ENCODE data around the gene COL9A2. TPM values are rescaled to one million over a fixed set of nuclear protein-coding genes. Genes with fewer than 3 reads are reported as not detected.

Gene COL9A2
- total RNA-seq, 2 experiments from 2014 or later: 2.4 to 3.0 TPM

GRCh38 chr1:40267767-40268187, 49.3 kb downstream of the COL9A2 start:
- Mint-ChIP-seq H3K4me3 (no peak overlapping the region), H3K9me3 (no peaks in the 10 kb centered on the region), H3K27me3 (no peaks in the 10 kb centered on the region), H3K4me1 (ENCODE audit: low read depth) (peaks cover 9% of the 10 kb centered on the region), H3K36me3 (ENCODE audit: low read depth) (peaks cover 70% of the 10 kb centered on the region), H3K27ac (no peak overlapping the region)
- Histone ChIP-seq H3K36me3 (ENCODE audit: insufficient read depth, low read length) (peaks cover 82% of the 10 kb centered on the region), H3K27me3 (ENCODE audit: control insufficient read depth in 1 of 2, insufficient read depth in 2 of 2, low read length in 2 of 2) (no peaks in the 10 kb centered on the region), H3K9me3 (ENCODE audit: control insufficient read depth in 1 of 2, insufficient read depth in 1 of 2, low read length in 2 of 2) (no peaks in the 10 kb centered on the region), H3K4me1 (ENCODE audit: insufficient read depth, low read length) (peaks cover 5% of the 10 kb centered on the region), H3K4me3 (ENCODE audit: low read length) (no peak overlapping the region), H3K27ac (ENCODE audit: low read depth in 1 of 2, low read length in 2 of 2) (no peak overlapping the region)
- ChIA-PET CTCF (no interaction called here), POLR2A (no interaction called here)
- ATAC-seq (ENCODE audit: poor library complexity) (no peak), DNase-seq (no peak)
- TF ChIP-seq CTCF (IDR thresholded peaks at IDR 0.05): no peak
- intact Hi-C loops (cut with DNase I, micrococcal nuclease): no loop called here

- DNase-seq: no peak
- ChIA-PET POLR2A (interaction anchor here (0.9 kb wide), 1 partner anchor 9 kb away, joined by 5 read pairs; the partner anchor contains the start of gene ZMPSTE24), CTCF (interaction anchor here (0.8 kb wide), 1 partner anchor 138 kb away, joined by 4 read pairs; no protein-coding TSS in a partner anchor)
- Mint-ChIP-seq H3K4me3 (no peak overlapping the region), H3K4me1 (ENCODE audit: low read depth) (peaks cover 13% of the 10 kb centered on the region), H3K9me3 (no peaks in the 10 kb centered on the region), H3K36me3 (ENCODE audit: low read depth) (peaks cover 70% of the 10 kb centered on the region), H3K27me3 (no peaks in the 10 kb centered on the region), H3K27ac (no peak overlapping the region)
- H3K36me3 ChIP-seq (ENCODE audit: insufficient read depth, low read length): peaks cover 82% of the 10 kb centered on the region
- no peak for ATAC-seq (ENCODE audit: poor library complexity)
- intact Hi-C loops (cut with DNase I, micrococcal nuclease): no loop called here
- no peak for TF ChIP-seq CTCF (IDR thresholded peaks at IDR 0.05)
- H3K4me3 ChIP-seq (ENCODE audit: low read length): no peak overlapping the region
- H3K9me3 ChIP-seq (ENCODE audit: control insufficient read depth in 1 of 2, insufficient read depth in 1 of 2, low read length in 2 of 2): no peaks in the 10 kb centered on the region
- H3K27me3 ChIP-seq (ENCODE audit: control insufficient read depth in 1 of 2, insufficient read depth in 2 of 2, low read length in 2 of 2): no peaks in the 10 kb centered on the region
- no peak overlapping the region for H3K27ac ChIP-seq (ENCODE audit: low read depth in 1 of 2, low read length in 2 of 2)
- peaks cover 5% of the 10 kb centered on the region for H3K4me1 ChIP-seq (ENCODE audit: insufficient read depth, low read length)
Observed at GRCh38 chr1:40266786-40267535, 50.1 kb downstream of the COL9A2 start.

- H3K4me1 ChIP-seq (ENCODE audit: insufficient read depth, low read length): peaks cover 5% of the 10 kb centered on the region
- H3K27ac ChIP-seq (ENCODE audit: low read depth in 1 of 2, low read length in 2 of 2): no peak overlapping the region
- ATAC-seq (ENCODE audit: poor library complexity) (no peak), DNase-seq (no peak)
- peaks cover 18% of the 10 kb centered on the region for H3K4me1 Mint-ChIP-seq (ENCODE audit: low read depth)
- H3K9me3 ChIP-seq (ENCODE audit: control insufficient read depth in 1 of 2, insufficient read depth in 1 of 2, low read length in 2 of 2): no peaks in the 10 kb centered on the region
- H3K27ac Mint-ChIP-seq: no peak overlapping the region
- H3K36me3 Mint-ChIP-seq (ENCODE audit: low read depth): peaks cover 70% of the 10 kb centered on the region
- H3K27me3 Mint-ChIP-seq: no peaks in the 10 kb centered on the region
- POLR2A ChIA-PET: interaction anchor here (1.0 kb wide), 1 partner anchor 122 kb away, joined by 3 read pairs; no protein-coding TSS in a partner anchor
- no peak overlapping the region for H3K4me3 ChIP-seq (ENCODE audit: low read length)
- H3K36me3 ChIP-seq (ENCODE audit: insufficient read depth, low read length): peaks cover 83% of the 10 kb centered on the region
- no peak overlapping the region for H3K4me3 Mint-ChIP-seq
- H3K9me3 Mint-ChIP-seq: no peaks in the 10 kb centered on the region
- H3K27me3 ChIP-seq (ENCODE audit: control insufficient read depth in 1 of 2, insufficient read depth in 2 of 2, low read length in 2 of 2): no peaks in the 10 kb centered on the region
- no peak for TF ChIP-seq CTCF (IDR thresholded peaks at IDR 0.05)
- CTCF ChIA-PET: interaction anchor here (0.5 kb wide), 1 partner anchor 24 kb away, joined by 3 read pairs; no protein-coding TSS in a partner anchor
- intact Hi-C loops (cut with DNase I, micrococcal nuclease): no loop called here
Observed at GRCh38 chr1:40265919-40266318, 51.2 kb downstream of the COL9A2 start.

Data from CD4-positive, alpha-beta T cell (primary cell).